ENCODE data around the gene SPEG.

The SPEG gene

DNA sequence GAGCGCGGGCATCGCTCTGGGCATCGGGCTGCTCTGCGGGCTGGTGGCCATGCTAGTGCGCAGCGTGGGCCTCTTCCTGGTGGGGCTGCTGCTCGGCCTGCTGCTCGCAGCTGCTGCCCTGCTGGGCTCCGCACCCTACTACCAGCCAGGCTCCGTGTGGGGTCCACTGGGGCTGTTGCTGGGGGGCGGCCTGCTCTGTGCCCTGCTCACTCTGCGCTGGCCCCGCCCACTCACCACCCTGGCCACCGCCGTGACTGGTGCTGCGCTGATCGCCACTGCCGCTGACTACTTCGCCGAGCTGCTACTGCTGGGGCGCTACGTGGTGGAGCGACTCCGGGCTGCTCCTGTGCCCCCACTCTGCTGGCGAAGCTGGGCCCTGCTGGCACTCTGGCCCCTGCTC lies 113.0 kb downstream of the SPEG start:
- DNase-seq (ENCODE audit: low read depth in 2 of 2), result no peak

All from stimulated activated CD4-positive, alpha-beta T cell treated with anti-CD3 and anti-CD28 coated beads, Interleukin-1b, Interleukin-23, amount 100 ng/mL, for 1 hour (primary cell).